Smooth muscle cell (in vitro differentiated cells): ENCODE results near the gene PLOD1. TPM values are rescaled to one million over a fixed set of nuclear protein-coding genes. Genes with fewer than 3 reads are reported as not detected.

Experiments used
- DNase-seq: peaks from one replicate; lab custom pipeline; 2025; ENCODE audit not compliant: unreplicated experiment; lab: John Stamatoyannopoulos, UW
- H2AFZ ChIP-seq: fragments of 200-600 bp; sonication (generic); 2 replicates; pipeline ENCODE4 v1.6.0; 2016; ENCODE audit warnings: antibody characterized with exemption, low read depth, mild to moderate bottlenecking
- H3F3A ChIP-seq: fragments of 200-600 bp; sonication (generic); 2 replicates; pipeline ENCODE4 v1.6.0; 2017; ENCODE audit warnings: antibody characterized with exemption, low read depth
- H3K27ac ChIP-seq: fragments of 200-600 bp; sonication (generic); 2 replicates; pipeline ENCODE4 v1.5.1; 2016; ENCODE audit warnings: low read depth, mild to moderate bottlenecking
- H3K27me3 ChIP-seq: fragments of 200-600 bp; sonication (generic); 2 replicates; pipeline ENCODE4 v1.6.1; 2016; ENCODE audit warnings: low read depth, mild to moderate bottlenecking
- H3K36me3 ChIP-seq: fragments of 200-600 bp; sonication (generic); 2 replicates; pipeline ENCODE4 v1.5.1; 2016; ENCODE audit warnings: low read depth
- H3K4me1 ChIP-seq: fragments of 200-600 bp; sonication (generic); 2 replicates; pipeline ENCODE4 v1.5.1; 2016; ENCODE audit warnings: low read depth
- H3K4me2 ChIP-seq: fragments of 200-600 bp; sonication (generic); 2 replicates; pipeline ENCODE4 v1.6.0; 2016; ENCODE audit warnings: mild to moderate bottlenecking
- H3K4me3 ChIP-seq: fragments of 200-600 bp; sonication (generic); 2 replicates; pipeline ENCODE4 v1.5.1; 2016; ENCODE audit warnings: mild to moderate bottlenecking
- H3K79me2 ChIP-seq: fragments of 200-600 bp; sonication (generic); 2 replicates; pipeline ENCODE4 v1.6.0; 2016; ENCODE audit warnings: low read depth, mild to moderate bottlenecking
- H3K9ac ChIP-seq: fragments of 200-600 bp; sonication (generic); 2 replicates; pipeline ENCODE4 v1.6.0; 2016; ENCODE audit warnings: low read depth
- H3K9me3 ChIP-seq: fragments of 200-600 bp; sonication (generic); replicated peaks from 2 replicates; pipeline ENCODE4 v1.5.1; 2016; ENCODE audit warnings: low read depth
- H4K20me1 ChIP-seq: fragments of 200-600 bp; sonication (generic); 2 replicates; pipeline ENCODE4 v1.6.0; 2016; ENCODE audit warnings: low read depth
- CTCF ChIP-seq: fragments of 200-600 bp; sonication (generic); IDR thresholded peaks from 2 replicates; pipeline ENCODE4 v1.5.1; 2017; ENCODE audit warnings: borderline replicate concordance, mild to moderate bottlenecking, antibody characterized with exemption; ENCODE audit not compliant: insufficient read depth, poor library complexity, severe bottlenecking
- WGBS: methylation state at CpG from one replicate; pipeline ENCODE4 v1.1.7; 2016; ENCODE audit warnings: low lambda C conversion rate; 5-methylcytosine and 5-hydroxymethylcytosine counted together
- polyA plus RNA-seq: library from polyadenylated mRNA; unstranded; fragments of >200 nt; fragmentation: Nextera tagmentation; extraction: Ambion mirVana; gene quantifications from 2 replicates; pipeline ENCODE4 v1.2.1, GENCODE V29; 2016
- total RNA-seq: library from RNA; depleted of rRNA; stranded (reverse); fragments of >200 nt; gene quantifications from 2 replicates; pipeline ENCODE4 v1.2.3, GENCODE V29; 2014

Gene PLOD1
- total and polyA plus RNA-seq, 2 experiments from 2014 or later, result 292 to 559 TPM

GRCh38 chr1:11887666-11888007, 46.9 kb upstream of the PLOD1 start:
- no peaks in the 10 kb centered on the region for H3F3A ChIP-seq
- WGBS, result 89% methylated on average over 7 of the region's 7 CpGs
- H3K9me3 ChIP-seq, result no peaks in the 10 kb centered on the region
- H3K27ac ChIP-seq, result no peak overlapping the region
- H3K79me2 ChIP-seq, result no peaks in the 10 kb centered on the region
- H3K4me2 ChIP-seq, result no peak overlapping the region
- no peaks in the 10 kb centered on the region for H3K36me3 ChIP-seq
- no peak for TF ChIP-seq CTCF
- H3K27me3 ChIP-seq, result no peaks in the 10 kb centered on the region
- no peak overlapping the region for H2AFZ ChIP-seq
- no peaks in the 10 kb centered on the region for H4K20me1 ChIP-seq
- no peak overlapping the region for H3K4me3 ChIP-seq
- H3K4me1 ChIP-seq, result no peaks in the 10 kb centered on the region
- DNase-seq, result no peak
- no peak overlapping the region for H3K9ac ChIP-seq

GRCh38 chr1:11888206-11888876, 46.2 kb upstream of the PLOD1 start:
- Histone ChIP-seq H3K79me2 (no peaks in the 10 kb centered on the region), H3K9me3 (no peaks in the 10 kb centered on the region), H3K36me3 (no peaks in the 10 kb centered on the region), H3K4me1 (no peaks in the 10 kb centered on the region), H2AFZ (no peak overlapping the region), H3K9ac (no peak overlapping the region), H3F3A (no peaks in the 10 kb centered on the region), H3K4me2 (no peak overlapping the region), H3K27me3 (no peaks in the 10 kb centered on the region), H3K4me3 (no peak overlapping the region), H4K20me1 (no peaks in the 10 kb centered on the region), H3K27ac (no peak overlapping the region)
- no peak for TF ChIP-seq CTCF
- DNase-seq, result no peak
- 90% methylated on average over 15 of the region's 15 CpGs for WGBS

- TF ChIP-seq CTCF, result no peak
- Histone ChIP-seq H3F3A (no peaks in the 10 kb centered on the region), H3K4me2 (no peak overlapping the region), H2AFZ (no peak overlapping the region), H3K79me2 (no peaks in the 10 kb centered on the region), H3K4me3 (no peak overlapping the region), H3K27ac (no peak overlapping the region), H4K20me1 (no peaks in the 10 kb centered on the region), H3K36me3 (no peaks in the 10 kb centered on the region), H3K9me3 (no peaks in the 10 kb centered on the region), H3K27me3 (no peaks in the 10 kb centered on the region), H3K4me1 (no peaks in the 10 kb centered on the region), H3K9ac (no peak overlapping the region)
- 41% methylated on average over 3 of the region's 3 CpGs for WGBS
- DNase-seq, result no peak
These were observed 45.7 kb upstream of the PLOD1 start for GRCh38 chr1:11888877-11889208.
